ENCODE results near the gene AGTR1. TPM values are rescaled to one million over a fixed set of nuclear protein-coding genes. Genes with fewer than 3 reads are reported as not detected.

Gene AGTR1
- polyA plus RNA-seq, 2 of the 4 experiments (the other 2 are of a cell fraction), result 0.92 to 3.1 TPM

GRCh38 chr3:148736086-148736485 lies 38.4 kb downstream of the AGTR1 start:
- Histone ChIP-seq H3K4me2 (0 out of 3 replicates have a peak overlapping the region, but pooled peaks have one; percentile 44), H3K4me3 (no peak overlapping the region), H3K9me3 (no peaks in the 10 kb centered on the region), H3K27ac (no peak overlapping the region), H3K4me1 (peaks cover 21% of the 10 kb centered on the region)
- ChIA-PET POLR2A (no interaction called here), CTCF (interaction anchor here (2.4 kb wide), 1 partner anchor 9 kb away, joined by 8 read pairs; no protein-coding TSS in a partner anchor)
- ATAC-seq (no peak), DNase-seq (ENCODE audit: low read depth in 1 of 2, low spot score in 1 of 2) (no peak), FAIRE-seq (no peak)
- TF ChIP-seq HOXA7 (CRISPR knock-in tag; IDR thresholded peaks at IDR 0.05) (no peak), HDAC2 (IDR thresholded peaks at IDR 0.05) (no peak), RFX5 (IDR thresholded peaks at IDR 0.05) (no peak), ELK1 (IDR thresholded peaks at IDR 0.05; ENCODE audit: low read depth, low read length) (no peak), FOSB (CRISPR knock-in tag; IDR thresholded peaks at IDR 0.05) (no peak), POLR2AphosphoS2 (conservative IDR thresholded peaks at IDR 0.05; ENCODE audit: low read length) (no peak), MYC (IDR thresholded peaks at IDR 0.05; ENCODE audit: borderline replicate concordance, low read length) (no peak), RCOR1 (IDR thresholded peaks at IDR 0.05; ENCODE audit: low read depth, low read length) (no peak), PBX3 (IDR thresholded peaks at IDR 0.05) (no peak), NR3C1 (IDR thresholded peaks at IDR 0.05) (no peak)
- TF ChIP-seq, protein P1, sequence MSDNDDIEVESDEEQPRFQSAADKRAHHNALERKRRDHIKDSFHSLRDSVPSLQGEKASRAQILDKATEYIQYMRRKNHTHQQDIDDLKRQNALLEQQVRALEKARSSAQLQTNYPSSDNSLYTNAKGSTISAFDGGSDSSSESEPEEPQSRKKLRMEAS (IDR thresholded peaks at IDR 0.05), result no peak
- 50% methylated on average over 3 of the region's 3 CpGs for WGBS (ENCODE audit: missing lambda C conversion rate)

- H3K4me3 ChIP-seq, result no peak overlapping the region
- no peaks in the 10 kb centered on the region for H3K9me3 ChIP-seq
- H3K4me1 ChIP-seq, result peaks cover 21% of the 10 kb centered on the region
- peak in 1 of 2 experiments; percentile 64 for DNase-seq (ENCODE audit: low read depth in 1 of 2, low spot score in 1 of 2)
- TF ChIP-seq HOXA7 (CRISPR knock-in tag; IDR thresholded peaks at IDR 0.05) (no peak), NR3C1 (IDR thresholded peaks at IDR 0.05) (no peak), EP300 (IDR thresholded peaks at IDR 0.05) (0 out of 5 replicates have a peak, but pooled peaks of 1 of the 2 experiments have one; percentile 29), HEYL (CRISPR knock-in tag; IDR thresholded peaks at IDR 0.05) (no peak), PHF8 (IDR thresholded peaks at IDR 0.05; ENCODE audit: borderline replicate concordance, low read depth) (no peak), CEBPB (IDR thresholded peaks at IDR 0.05) (peak; percentile 72 to 84), POLR2AphosphoS2 (conservative IDR thresholded peaks at IDR 0.05; ENCODE audit: low read length) (no peak), JUNB (IDR thresholded peaks at IDR 0.05) (no peak), RAD21 (conservative IDR thresholded peaks at IDR 0.05 in 1 of 2, IDR thresholded peaks at IDR 0.05 in 1 of 2) (no peak), FOSB (CRISPR knock-in tag; IDR thresholded peaks at IDR 0.05) (no peak), RARB (CRISPR knock-in tag; IDR thresholded peaks at IDR 0.05) (no peak), KDM5A (IDR thresholded peaks at IDR 0.05) (no peak)
- TF ChIP-seq, protein P2, sequence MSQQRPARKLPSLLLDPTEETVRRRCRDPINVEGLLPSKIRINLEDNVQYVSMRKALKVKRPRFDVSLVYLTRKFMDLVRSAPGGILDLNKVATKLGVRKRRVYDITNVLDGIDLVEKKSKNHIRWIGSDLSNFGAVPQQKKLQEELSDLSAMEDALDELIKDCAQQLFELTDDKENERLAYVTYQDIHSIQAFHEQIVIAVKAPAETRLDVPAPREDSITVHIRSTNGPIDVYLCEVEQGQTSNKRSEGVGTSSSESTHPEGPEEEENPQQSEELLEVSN (IDR thresholded peaks at IDR 0.05; ENCODE audit: borderline replicate concordance, low read depth), result no peak
- TF ChIP-seq, protein P3, sequence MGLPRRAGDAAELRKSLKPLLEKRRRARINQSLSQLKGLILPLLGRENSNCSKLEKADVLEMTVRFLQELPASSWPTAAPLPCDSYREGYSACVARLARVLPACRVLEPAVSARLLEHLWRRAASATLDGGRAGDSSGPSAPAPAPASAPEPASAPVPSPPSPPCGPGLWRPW (IDR thresholded peaks at IDR 0.05), result peak; percentile 41; the same call in 1 of the 2 replicates
- peak overlapping the region; percentile 44 for H3K4me2 ChIP-seq
- 32% methylated on average over 2 of the region's 2 CpGs for WGBS (ENCODE audit: missing lambda C conversion rate)
- peak overlapping the region in 1 of 2 experiments; percentile 39; a peak in 2 of 6 replicates for H3K27ac ChIP-seq
- no peak for FAIRE-seq
- ChIA-PET CTCF (interaction anchor here (0.7 to 2.4 kb wide), 2 partner anchors 10 to 357 kb away, joined by 3 to 8 read pairs; no protein-coding TSS in a partner anchor), POLR2A (no interaction called here)
- ATAC-seq, result peak; percentile 57 to 78
Measured at GRCh38 chr3:148737104-148737530, 39.4 kb downstream of the AGTR1 start.
